SK-N-SH treated with all-trans-retinoic acid at 6 μM for 48 hours (cell line): ENCODE data around the gene MED15.

Experiments
- PPARA ChIP-seq: fragments of 250-450 bp; sonication (Bioruptor Pico); IDR thresholded peaks from 2 replicates; pipeline ENCODE4 v1.5.0; 2020; ENCODE audit warnings: mild to moderate bottlenecking, borderline replicate concordance
- SNAI2 ChIP-seq: fragments of 250-450 bp; sonication (Bioruptor Pico); IDR thresholded peaks from 2 replicates; pipeline ENCODE4 v1.5.0; 2020; ENCODE audit warnings: mild to moderate bottlenecking, moderate library complexity
- ZFP3 ChIP-seq: fragments of 250-450 bp; sonication (Bioruptor Pico); IDR thresholded peaks from 2 replicates; pipeline ENCODE4 v1.5.0; 2020; ENCODE audit warnings: mild to moderate bottlenecking, moderate library complexity
- ZFP30 ChIP-seq: fragments of 450-650 bp; formaldehyde crosslinking; IDR thresholded peaks from 2 replicates; pipeline ENCODE4 v1.5.0; 2022; ENCODE audit warnings: mild to moderate bottlenecking, moderate library complexity

GRCh38 chr22:20491346-20491745, 16.1 kb upstream of the MED15 start:
- TF ChIP-seq ZFP30 (CRISPR knock-in tag) (no peak), PPARA (CRISPR knock-in tag) (no peak), SNAI2 (CRISPR knock-in tag) (no peak), ZFP3 (CRISPR knock-in tag) (no peak)
